Astrocyte of the cerebellum (primary cell): ENCODE measurements around the gene MIGA1.

Source experiments
- DNase-seq: peaks from one replicate; pipeline ENCODE4 v3.0.0-alpha.2; 2011; ENCODE audit warnings: low read depth
- H3K4me3 ChIP-seq: 2 replicates; pipeline ENCODE4 v1.5.1; 2011; ENCODE audit warnings: mild to moderate bottlenecking, low read depth, low read length, moderate library complexity
- CTCF ChIP-seq: IDR thresholded peaks from 2 replicates; pipeline ENCODE4 v1.5.1; 2012; ENCODE audit warnings: low read length, low read depth, moderate library complexity, mild to moderate bottlenecking; ENCODE audit errors: missing control alignments
- in situ Hi-C: cut with HindIII; loops from 2 replicates; pipeline ENCODE4 v1.10.0; 2017; ENCODE audit warnings: low sequenced_read_pairs

The MIGA1 gene

GRCh38 chr1:77926561-77927357 lies 147.3 kb downstream of the MIGA1 start:
- in situ Hi-C loops: no loop called here
- TF ChIP-seq CTCF: no peak
- H3K4me3 ChIP-seq: no peak overlapping the region
- no peak for DNase-seq

GRCh38 chr1:77927414-77927813 lies 148.0 kb downstream of the MIGA1 start:
- no peak overlapping the region for H3K4me3 ChIP-seq
- DNase-seq: no peak
- TF ChIP-seq CTCF: no peak
- in situ Hi-C loops: no loop called here
